Measurements from ENCODE around the gene LNX1. TPM values are rescaled to one million over a fixed set of nuclear protein-coding genes. Genes with fewer than 3 reads are reported as not detected.

LNX1 gene
- polyA plus RNA-seq, 4 donors, result 16.9 to 22.4 (median 18.7) TPM

DNA sequence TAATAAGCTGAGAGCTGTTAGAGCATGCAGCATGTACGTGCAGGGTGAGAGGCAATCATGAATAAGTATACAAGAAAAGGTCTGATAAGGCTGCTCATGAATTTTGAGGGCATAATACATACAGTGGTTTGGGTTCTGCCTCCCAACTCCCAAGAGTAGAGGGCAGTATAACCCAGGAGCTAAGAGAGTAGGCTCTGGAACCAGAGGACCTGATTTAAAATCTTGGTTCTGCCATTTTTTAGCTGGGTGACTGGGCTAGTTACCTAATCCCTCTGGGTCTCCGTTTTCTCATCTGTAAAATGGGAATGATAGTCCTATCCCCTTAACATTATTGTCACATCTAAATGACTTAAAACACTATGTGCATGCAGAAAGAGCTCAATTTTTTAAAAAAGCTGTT lies 85.3 kb downstream of the LNX1 start:
- no peak for DNase-seq (ENCODE audit: low read depth in 4 of 4, low spot score in 3 of 4)

DNA sequence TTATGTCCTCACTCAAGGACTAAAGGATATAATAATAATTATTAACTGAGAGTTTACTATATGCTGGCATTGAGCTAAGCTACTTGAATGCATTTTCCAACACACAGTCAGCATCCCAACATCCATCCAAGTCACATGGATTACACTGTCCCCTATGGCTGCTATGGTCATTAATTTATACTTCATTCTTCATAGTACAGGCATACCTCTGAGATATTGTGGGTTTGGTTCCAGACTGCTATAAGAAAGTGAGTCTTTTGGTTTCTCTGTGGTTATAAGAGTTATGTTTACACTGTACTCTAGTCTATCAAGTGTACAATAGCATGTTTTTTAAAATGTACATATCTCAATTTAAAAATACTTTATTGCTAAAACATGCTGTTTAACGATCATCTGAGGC lies 89.2 kb downstream of the LNX1 start:
- no peak for DNase-seq (ENCODE audit: low read depth in 4 of 4, low spot score in 3 of 4)

DNA sequence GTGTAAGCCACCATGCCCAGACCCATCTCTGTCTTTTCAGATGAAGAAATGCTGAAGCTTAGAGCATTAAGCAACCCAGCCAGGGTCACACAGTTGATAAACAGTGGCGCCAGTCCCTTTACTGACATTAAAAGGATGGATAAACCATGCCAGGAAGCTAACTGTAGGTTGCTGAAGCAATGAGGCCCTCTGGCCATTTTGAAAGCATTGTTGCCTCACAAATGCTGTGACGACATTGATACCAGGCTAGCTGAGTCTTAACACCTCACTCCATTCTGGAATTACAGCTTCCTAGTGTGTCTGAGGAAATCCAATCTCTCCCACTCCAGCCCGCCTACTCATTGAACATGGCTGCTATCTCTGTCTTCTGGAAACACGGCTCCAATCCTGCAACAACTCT lies 89.7 kb downstream of the LNX1 start:
- DNase-seq (ENCODE audit: low read depth in 4 of 4, low spot score in 3 of 4), result no peak

DNA sequence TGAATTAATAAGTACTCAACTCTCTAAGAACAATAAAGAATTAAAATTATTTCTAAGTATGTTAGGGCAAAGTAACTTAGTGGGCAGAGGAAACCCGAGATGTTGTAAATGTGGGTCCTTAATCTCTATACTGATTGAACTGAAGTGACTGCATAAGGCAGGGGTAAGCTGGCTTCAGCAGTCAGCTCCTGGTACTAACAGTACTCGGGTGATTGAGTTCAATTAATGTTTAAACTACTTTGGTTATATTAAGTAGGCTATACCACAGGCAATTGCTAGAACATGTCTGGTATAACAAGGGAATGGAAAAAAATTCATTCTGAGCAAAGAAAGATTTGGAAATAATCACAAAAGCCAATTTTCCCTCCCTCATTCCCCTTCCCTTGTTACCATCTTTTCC lies 90.7 kb downstream of the LNX1 start:
- no peak for DNase-seq (ENCODE audit: low read depth in 4 of 4, low spot score in 3 of 4)

DNA sequence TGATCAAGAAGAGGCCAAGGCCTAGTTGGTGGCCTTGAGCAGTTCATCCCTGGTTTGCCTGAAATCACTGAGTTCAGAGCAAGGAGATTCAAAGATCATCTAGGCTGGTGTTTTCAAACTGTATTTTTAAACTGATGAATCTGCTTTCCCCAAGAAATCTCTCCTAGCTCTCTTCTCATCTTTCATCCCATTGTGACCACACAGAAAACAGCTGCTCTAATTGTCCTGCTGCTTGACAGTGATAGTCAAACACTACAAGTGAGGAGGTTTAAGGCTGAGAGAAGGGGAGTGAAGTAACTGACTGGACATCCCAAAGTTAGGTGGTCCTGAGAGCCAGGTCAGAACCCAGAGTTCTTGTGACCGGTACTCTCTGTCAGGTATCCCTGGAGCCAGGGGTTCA lies 91.5 kb downstream of the LNX1 start:
- DNase-seq (ENCODE audit: low read depth in 4 of 4, low spot score in 3 of 4), result no peak

DNA sequence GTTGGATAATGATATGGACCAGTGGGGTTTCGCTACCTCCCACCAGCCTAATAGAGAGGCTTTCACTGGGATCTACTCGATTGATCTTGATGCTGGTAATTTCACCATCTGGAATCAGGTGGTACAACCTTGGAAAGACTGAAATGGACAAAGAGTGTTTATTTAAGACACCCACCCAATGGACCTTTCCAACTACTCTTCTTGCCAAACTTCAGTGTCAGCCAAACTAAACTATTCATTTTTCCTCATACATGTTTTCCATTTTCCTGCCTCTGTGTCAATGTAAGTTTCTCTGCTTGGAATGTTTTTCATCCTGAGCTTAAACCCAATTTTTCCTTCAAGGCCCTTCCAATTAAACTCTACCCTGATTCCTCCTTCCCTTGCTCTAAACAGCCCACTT lies 92.6 kb downstream of the LNX1 start:
- no peak for DNase-seq (ENCODE audit: low read depth in 4 of 4, low spot score in 3 of 4)

DNA sequence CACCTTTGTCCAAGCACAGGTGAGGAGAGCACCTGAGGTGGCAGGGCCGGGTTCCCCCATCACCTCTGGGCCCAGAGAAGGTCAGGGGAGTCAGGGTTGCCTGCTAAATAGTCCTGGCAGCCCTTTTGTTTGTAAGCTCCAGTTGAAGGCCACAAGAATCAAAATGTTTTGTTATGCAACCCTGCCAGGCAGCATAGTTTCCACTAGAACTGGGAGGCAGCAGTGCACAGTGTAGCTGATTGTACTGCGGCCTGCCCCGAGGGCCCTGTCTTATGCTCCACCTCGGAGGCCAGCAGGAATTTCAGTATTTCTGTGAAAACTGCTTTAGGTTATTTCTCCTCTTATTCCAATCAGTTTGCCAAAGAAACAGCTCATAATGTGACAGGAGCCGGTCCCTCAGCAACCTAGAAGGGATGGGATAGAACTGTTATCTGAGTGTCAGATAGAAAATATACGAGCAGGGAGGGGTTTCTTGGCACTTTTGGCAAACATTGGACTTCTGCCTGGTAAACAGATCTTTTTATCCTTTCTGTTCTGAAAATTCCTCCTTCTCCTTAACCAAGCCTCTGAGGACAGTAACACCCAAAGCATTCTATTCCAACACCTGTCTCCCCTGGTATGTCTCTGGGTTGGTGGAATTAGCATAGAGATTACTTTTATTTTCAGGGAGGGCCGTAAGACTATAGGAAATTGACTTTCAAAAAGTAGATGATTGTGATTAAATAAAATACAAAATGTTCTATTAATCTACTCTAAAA lies 93.6 kb downstream of the LNX1 start:
- DNase-seq (ENCODE audit: low read depth in 4 of 4, low spot score in 3 of 4), result no peak

DNA sequence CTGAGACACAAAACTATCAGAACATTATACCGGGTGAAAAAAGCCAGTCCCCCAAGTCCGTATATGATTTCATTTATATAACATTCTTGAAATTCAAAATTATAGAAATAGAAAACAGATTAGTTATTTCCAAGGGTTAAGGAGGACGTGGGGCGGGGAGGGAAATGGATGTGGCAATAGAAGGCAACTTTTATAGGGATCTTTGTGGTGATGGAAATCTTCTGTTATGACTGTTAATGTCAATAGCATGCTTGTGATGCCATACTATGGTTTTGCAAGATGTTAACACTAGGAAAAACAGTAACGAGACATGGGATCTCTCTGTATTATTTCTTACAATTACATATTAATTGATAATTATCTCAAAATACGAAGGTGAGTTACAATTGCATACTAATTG lies 96.4 kb downstream of the LNX1 start:
- no peak for DNase-seq (ENCODE audit: low read depth in 4 of 4, low spot score in 3 of 4)

DNA sequence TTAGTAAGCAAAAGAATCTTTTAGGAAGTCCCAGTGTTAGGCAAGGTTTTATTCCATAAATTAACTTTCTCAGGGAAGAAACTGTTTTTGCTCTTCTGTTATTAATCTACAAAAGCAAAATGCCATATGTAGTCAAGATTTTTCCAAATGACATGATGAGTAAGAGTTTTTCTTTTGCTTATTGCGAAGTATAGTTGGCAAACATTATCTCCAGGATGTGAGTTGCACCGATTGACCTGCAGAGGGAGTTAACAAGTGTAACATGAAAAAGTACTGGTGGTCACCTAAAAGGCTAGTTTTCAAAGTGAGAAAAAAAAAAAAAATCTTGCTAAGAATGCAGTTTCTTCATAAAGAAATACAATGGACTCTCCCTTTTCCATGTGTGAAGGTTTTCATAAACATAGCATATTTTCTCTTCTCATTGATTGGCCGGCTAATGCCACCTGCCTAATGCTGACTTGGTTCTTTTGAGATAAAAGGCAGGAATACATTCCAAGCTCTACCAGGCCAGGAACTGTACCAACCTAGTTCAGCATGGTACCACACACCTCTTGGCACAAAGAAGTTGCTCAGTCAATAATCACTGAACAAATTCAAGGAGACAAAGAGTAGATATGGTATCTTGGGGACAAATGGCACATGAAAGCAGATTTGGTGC lies 100.2 kb downstream of the LNX1 start:
- DNase-seq (ENCODE audit: low read depth in 4 of 4, low spot score in 3 of 4), result no peak

DNA sequence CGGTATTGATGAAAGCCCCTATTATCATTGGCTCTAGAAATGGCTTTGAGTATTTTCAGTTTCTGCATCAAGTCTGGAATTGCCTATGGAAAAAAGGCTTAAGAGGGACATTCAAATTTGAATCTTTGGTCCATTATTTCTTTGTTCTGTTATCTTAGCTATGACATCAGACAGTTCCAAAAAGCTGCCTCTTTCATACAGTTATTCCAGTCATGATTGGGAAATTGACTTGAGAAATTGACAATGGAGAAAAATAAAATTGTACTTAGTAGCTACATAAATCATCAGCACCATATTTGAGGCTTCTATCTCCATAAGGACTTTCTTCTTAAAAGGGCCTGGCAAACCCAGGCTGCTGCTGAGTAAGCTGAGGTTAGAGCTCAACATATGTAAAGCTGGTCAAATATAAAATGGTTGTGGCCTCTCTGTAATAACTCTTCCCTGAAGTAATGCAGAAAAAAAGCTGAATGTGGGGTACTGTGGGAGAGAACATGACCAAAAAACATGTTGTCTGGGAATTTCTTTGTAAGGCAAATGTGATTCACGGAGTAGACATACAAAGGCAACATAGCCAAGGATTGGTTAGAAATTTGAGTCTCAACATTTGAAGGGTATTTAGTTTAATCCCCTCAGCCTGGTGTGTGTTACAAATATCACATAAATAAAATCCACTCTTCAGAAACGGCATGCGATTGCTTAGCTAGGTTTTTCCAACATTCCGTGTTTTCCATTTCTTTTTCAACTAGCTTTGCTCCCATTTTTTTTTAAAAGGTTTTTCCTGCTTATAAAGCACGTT lies 100.9 kb downstream of the LNX1 start:
- no peak for DNase-seq (ENCODE audit: low read depth in 4 of 4, low spot score in 3 of 4)

DNA sequence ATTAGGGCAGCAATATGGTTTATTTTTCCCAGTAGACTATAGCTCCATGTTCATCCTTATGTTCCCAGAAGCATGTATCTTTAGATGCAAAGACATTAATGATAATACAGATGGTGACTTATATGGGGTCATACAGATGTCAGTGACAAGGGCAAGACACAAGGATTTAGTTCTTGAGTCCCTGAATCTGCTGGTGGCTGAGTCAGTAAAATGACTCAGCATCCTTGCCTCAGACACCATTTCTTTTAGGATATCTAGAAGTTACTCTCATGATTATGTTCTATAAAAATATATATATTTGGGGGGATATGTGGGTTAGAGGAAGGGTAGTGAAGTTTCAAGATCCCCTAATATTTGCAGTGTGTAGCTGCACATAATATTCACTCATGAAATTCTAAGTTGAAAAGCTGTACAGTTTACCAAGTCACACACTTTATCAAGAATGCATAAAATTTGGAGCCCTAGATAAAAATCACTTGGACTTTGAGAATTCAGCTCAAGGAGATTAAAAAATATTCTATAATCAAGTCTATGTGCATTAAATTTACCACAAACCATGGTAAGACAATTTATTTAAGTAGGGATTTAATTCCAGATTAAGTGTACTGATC lies 101.9 kb downstream of the LNX1 start:
- no peak for DNase-seq (ENCODE audit: low read depth in 4 of 4, low spot score in 3 of 4)

DNA sequence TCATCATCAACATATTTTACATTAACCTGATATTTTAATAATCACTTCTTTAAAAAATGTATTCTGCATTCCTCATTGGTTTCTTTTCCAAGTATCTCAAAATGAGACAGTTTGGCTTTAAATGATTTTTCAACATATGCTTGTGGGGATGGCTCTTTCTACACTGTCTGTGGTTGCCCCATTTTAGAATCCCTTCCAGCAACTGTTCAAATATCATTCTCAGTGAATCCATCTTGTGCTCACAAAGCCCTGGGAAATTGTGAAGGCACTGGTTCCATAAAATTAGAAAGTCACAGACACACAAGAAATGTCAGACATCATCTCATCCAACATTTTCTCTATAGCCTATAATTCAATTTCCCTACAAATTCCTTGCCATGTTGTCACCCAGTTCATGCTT lies 103.5 kb downstream of the LNX1 start:
- no peak for DNase-seq (ENCODE audit: low read depth in 4 of 4, low spot score in 3 of 4)

DNA sequence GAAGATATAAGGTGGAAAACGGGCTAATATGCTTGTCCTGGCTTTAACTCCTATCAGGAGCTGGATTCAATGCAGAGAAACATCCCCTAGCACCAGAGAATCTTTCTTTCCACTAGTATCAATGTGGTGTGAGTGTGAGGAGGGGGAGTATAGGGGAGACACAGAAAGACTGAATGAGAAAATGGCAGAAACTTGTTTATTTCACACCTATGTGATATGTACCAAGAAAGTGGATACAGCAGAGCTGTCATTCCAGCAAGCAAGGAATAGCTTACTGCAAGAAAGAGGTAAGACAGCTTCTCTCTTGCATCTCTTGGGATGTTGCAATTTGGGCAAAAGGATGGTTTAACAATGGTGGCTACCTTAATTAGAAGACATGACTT lies 105.6 kb downstream of the LNX1 start:
- no peak for DNase-seq (ENCODE audit: low read depth in 4 of 4, low spot score in 3 of 4)

DNA sequence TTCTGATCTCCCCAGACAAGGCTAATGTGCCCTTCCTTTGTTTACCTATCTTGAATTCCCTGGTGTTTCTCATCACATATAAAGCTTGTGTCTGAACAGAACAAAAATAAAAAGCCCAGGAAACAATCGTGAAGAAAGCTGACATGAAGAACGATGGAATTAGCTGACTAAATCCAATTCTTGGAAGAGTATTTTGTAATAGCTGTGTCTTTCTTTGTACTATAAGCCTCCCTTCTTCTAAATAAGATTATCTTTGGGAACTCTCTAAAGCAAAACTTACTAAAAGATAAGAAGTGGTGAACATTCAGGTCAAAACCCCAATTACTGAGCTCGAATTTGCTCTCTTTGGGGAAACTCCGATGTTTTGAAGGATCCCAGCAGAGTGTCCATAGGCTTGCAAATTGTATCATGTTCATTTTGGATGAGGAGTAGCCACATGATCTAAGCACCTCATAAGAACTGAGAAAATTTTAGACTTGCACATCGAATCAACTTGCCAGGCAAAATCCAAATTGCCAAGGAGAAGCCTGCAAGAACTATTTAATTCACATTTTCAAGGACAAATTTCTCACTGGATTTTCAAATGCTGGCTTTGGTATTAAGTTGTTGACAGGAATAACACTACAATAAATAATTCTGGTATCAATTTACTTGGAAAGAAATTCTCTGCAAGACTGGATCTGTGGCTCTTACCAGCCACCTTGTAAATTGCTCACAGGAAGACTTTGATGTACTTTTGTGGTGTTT lies 106.2 kb downstream of the LNX1 start:
- no peak for DNase-seq (ENCODE audit: low read depth in 4 of 4, low spot score in 3 of 4)

DNA sequence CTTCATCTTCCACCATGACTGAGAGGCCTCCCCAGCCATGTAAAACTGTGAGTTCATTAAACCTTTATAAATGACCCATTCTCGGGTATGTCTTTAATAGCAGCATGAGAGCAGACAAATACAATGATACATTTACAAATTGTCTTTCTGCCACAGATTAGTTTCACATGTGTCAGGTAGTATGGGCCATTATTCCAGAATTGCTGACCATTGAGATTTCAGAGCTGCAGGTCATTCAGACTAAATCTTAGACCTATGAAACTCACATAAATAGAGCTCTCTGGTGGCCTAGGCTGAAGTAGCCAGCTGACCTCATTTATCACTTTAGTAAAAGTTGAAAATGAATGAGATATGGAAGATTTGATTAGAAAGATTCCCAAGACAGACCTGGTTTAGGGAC lies 108.0 kb downstream of the LNX1 start:
- DNase-seq (ENCODE audit: low read depth in 4 of 4, low spot score in 3 of 4), result no peak

DNA sequence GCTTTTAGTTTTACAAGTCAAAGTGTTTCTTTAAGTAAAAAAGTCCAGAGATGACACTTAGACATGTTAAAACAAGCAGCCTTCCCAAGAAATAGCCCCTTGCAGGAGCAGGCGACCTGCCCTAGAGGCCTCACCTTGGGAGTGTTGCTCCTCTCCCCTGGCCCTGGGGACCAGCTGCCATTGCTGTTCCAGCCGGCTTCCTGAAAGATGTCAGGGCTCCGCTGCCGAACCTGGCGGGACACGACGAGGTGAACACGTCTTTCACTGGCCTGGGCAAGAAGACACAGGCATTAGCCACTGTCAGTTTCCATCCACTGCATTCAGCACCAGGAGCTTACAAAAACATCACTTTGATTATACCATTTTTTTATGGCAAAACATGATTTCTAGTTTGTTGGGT lies 109.7 kb downstream of the LNX1 start:
- DNase-seq (ENCODE audit: low read depth in 4 of 4, low spot score in 3 of 4), result no peak

DNA sequence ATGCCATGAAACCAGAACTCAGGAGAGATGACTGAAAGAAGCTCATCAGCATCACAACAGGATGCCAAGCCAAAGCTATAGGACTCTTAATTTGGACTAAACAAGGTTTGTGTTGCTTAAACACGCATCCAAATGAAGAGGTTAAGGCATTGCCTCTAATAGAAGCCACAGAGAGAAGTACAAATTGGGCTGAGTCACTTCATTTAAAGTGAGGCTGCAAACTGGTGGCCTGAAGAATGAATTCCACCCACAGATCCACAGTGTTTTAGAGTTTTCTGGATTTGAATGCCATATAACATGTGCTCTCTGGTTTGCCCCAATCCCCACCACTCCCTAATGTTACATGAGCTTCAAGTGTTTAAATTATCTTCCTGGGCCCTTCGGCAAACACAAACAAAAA lies 110.4 kb downstream of the LNX1 start:
- DNase-seq (ENCODE audit: low read depth in 4 of 4, low spot score in 3 of 4), result no peak

DNA sequence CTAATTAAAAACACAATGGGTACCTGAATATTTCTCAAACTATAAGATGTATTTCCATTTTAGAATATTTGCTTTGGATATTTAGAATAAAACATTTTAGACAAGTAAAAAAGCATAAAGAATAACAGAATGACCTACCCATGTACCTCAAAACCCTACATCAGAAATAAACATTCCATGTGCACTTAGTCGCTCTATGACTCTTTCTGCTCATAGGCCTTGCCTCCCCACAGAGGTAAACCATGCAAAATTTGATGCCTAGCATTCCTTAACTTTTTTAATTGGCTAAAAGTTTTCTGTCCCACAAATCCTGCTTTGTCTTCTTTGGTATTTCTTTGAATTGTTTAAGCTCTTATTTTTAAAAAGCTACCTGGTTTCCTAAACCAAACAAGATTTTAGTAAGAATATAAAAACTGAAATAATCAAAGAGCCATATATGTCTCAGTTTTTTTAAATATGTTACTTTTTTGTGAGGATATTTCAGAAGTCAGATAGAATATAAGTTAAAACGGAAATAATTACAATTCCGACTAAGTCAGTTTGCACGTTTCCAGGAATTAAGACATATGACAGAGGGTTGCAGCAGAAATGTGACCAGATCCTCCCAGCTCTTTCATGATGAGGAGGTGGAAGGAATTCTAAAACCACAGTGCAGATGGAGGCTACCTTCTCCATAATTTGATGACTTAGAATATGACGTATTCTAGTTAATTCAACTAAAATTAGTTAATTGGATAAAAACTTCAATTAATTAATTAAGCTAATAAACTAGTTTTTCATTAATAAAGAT lies 111.4 kb downstream of the LNX1 start:
- no peak for DNase-seq (ENCODE audit: low read depth in 4 of 4, low spot score in 3 of 4)

DNA sequence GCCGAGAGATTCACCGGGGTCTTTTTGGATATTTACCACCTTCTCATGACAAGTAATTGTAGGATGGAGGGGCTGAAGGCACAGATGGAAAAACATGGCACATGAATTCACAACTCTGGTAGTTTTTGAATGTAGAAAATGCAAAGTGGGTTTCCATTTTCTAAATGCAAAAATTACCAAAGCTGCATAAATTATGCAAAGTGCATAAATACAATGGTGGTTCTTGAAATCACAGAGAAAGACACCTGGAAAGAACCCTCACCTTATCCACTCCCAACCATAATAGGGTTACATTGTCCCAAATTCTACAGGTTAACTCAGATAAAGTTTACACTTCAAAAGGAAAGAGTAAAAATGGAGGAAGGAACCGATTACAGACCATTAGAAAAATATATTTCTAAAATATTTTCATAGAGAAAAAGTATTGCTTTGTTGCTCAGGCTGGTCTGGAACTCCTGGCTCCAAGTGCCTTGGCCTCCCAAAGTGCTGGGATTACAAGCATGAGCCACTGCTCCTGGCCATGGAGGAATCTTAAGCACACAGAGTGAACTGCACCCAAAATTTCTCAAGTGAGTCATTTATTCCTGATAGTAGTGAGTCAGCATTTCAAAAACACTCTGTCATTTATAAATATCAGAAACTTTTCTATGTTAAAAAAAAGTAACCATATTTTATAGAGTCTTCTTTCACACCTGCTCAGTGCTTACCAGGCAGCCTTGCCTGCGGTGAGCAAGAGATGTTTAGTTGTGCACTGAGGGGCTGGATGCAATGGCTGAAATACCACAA lies 112.4 kb downstream of the LNX1 start:
- DNase-seq (ENCODE audit: low read depth in 4 of 4, low spot score in 3 of 4), result no peak

All from right renal pelvis (tissue), 4 donors.